NCI-H2171 treated with DMSO at 0.1 percent for 48 hours (cell line): ENCODE data around the gene AKAP5.
A peak's percentile ranks its signal among the peaks of the same experiment; 100 is the strongest.

Experiments used
- DNase-seq: peaks from one replicate; lab custom pipeline; 2025; lab: John Stamatoyannopoulos, UW

The AKAP5 gene

GRCh38 chr14:64461221-64461620 is 4.1 kb upstream of the AKAP5 start:
- no peak for DNase-seq

- no peak for DNase-seq
Observed at GRCh38 chr14:64463195-64463594, 2.1 kb upstream of the AKAP5 start.

DNA sequence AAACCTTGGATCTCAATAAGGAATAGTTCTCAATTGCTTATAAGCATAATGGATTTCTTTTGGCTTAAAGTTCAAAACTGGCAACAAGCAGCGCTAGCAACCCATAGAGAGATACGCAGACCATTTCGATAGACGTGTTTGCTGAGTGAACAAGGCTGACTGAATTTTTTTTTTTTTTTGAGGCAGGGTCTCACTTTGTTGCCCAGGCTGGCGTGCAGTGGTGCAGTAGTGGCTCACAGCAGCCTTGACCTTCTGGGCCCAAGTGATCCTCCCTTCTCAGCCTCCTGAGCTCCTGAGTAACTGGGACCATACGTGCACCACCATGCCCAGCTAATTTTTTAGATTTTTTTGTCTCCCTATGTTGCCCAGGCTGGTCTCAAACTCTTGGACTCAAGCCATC is 1.4 kb upstream of the AKAP5 start:
- no peak for DNase-seq

DNA sequence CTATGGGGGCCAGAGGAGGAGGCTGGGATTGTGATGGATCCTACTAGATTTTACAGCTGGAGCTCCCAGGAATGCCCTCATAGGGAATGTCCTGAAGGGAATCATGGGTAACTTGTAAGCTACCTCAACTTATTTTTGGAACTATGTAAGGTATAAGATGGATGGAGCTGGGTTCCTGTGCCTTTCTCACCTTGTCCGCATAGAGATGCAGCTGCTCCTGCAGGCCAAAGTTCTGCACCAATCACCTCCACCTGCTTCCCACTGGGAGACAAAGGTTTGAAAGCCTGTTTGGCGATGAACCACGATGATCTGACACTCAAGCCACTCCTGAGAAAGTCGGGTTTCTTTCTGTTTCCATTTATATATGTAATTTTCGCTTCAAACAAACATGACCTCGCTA is 648 bp upstream of the AKAP5 start:
- DNase-seq: peak; percentile 73

DNA sequence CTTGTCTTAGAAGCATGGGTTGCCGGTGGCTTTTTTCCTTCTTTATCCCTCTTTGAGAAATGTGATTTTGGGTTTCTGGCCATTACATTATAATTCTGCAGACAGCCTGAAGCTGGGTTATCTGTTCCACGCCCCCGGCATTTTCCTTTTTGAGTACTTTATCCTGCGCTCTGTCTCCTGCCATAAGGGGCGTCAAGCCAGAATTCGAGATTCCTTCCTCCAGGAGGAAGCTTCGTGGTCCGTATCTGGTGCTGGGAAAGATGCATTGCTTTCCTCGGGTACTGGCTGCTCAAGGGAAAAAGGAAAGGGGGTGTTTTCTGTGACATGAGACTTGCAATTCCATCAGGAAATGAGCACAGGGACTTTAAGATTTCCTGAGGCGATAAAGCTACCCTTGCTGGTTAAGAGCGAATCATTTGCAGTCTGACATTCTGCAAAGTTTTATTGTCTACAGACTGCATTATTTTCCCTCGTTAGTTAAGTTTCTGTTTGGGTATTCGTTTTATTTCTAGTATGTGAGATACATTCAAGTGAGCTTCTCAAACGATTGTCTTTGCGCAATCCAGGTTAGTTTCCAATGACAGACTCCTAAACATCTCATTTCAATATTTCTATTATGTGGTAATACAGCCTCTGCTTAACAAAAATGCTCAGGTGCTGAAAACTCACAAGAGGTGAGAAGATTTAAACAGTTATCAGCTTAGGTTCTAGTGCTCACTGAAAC is 694 bp downstream of the AKAP5 start:
- peak; percentile 63 for DNase-seq

DNA sequence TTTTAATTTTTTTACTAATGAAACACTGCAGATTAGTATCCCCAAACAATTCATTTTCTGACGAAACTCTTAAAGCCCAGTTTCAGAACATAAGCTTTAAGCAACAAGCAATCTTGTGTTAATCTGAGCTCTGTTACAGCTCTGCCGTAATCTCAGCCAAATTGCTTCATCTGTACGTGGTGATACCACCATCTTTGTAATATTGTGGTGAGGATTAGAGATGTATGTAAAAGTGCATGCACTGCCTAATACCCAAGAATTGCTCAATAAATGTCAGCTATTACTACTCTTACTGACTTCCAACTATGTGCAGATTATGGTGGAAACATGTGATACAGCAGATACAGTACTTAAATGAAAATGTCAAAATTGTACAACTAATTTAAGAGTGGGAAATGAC is 1.8 kb downstream of the AKAP5 start:
- DNase-seq: no peak

- DNase-seq: no peak
Observed at GRCh38 chr14:64467566-64467965, 2.3 kb downstream of the AKAP5 start.

GRCh38 chr14:64468451-64468850 is 3.2 kb downstream of the AKAP5 start:
- no peak for DNase-seq

DNA sequence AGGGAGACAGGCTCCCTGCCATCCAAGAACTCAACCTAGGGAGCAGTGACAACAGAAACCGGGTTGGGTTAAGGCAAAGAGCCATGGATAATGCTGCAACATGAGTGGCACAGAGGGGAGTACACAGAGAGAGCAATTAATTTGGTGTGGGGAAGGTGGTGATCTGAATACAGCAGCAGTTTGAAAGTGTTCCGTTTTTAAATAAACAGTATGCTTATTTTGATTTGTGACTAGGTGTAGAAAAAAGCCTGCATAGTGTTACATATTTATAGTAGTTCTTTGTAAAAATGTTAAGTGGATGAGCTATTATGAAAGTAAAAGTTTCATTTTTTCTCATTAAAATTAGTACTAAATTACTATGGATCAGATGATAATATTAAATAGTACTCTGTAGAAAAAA is 8.7 kb downstream of the AKAP5 start:
- no peak for DNase-seq

DNA sequence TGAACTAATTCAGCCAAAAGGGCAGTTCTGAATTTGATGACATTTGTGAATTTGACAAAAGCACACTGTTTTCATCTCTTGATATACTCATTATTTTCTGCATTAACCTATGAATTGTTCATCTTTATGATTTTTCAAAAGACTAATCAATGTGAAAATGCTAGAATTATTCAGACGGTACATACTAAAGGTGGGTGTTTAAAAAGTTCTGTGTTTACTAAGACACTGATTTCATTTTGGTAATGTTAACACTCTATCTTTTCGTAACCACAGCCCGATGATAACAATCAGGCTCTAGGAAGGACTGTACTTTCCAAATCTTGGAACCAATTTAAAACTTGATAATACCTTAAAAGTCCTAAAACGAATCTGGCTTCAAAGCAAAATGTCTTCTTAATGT is 9.4 kb downstream of the AKAP5 start:
- DNase-seq: no peak

GRCh38 chr14:64475585-64476273 is 10.4 kb downstream of the AKAP5 start:
- DNase-seq: no peak

DNA sequence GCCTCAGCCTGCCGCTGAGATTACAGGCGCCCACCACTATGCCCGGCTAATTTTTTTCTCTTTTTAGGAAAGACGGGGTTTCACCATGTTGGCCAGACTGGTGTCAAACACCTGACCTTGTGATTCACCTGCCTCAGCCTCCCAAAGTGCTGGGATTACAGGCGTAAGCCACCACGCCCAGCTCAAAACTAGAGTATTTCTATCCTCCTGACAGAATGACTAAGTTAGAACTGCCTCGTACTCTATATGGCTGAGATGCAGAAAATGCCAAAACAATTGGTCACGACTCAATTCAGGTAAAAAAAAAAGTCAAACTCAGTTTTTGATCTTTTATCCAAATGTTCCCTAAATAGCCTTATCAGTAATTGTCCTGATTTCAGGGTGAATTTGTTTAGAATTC is 11.1 kb downstream of the AKAP5 start:
- no peak for DNase-seq

GRCh38 chr14:64478634-64479250 is 13.4 kb downstream of the AKAP5 start:
- DNase-seq: peak; percentile 48

GRCh38 chr14:64488590-64489099 is 23.3 kb downstream of the AKAP5 start:
- DNase-seq: no peak

DNA sequence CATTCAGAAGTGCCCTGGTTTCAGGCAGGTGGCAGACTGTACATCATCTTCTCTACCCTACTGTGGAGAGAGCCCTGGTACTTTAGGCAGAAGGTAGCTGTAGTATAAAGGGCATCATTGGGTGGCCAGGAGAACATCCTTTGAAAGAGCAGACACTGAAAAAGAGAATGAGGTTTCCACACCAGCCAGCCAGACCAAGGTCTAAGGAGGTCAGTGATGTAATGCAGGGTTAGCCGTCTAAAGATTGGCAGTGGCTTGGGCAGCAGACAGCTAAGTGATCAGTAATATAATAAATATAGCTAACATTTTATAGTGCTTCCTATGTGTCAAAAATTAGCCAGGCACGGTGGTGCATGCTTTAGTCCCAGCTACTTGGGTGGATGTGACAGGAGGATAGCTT is 26.3 kb downstream of the AKAP5 start:
- no peak for DNase-seq

DNA sequence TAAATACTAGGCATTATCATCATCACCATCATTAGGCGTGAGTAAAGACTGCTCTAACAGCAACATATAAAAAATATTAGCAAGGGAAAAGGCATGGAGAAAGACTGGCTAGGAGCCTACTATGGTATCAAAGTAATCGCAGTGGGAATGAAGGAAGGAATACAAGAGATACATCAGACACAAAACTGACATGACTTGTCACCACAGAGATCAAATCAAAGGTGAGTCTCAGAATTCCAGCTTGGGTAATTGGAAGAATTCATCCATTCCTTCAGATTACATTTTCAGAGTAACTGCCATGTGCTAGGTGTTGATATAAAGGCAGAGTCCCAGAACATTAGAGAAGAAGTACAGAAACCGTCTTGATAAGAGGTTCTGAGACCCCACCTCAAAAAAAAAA is 28.2 kb downstream of the AKAP5 start:
- DNase-seq: no peak

DNA sequence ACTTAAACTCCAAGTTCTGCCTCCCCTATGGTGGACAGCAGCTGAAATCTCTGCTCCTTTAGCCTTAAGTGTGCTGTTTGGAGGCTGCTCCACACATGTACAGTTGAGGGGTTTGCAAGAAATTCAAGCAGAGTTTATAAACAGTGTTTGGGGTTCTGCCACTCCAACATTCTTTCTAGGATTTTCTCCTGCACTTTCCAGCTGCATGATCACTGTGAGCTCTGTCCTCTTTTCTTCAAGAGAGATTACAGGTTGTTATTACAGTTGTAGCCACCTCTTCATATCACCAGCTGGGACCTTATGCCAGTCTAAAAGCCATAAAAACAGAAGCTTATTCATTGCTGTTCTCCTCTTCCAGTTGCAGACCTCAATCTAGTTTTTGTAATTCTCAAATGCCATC is 30.0 kb downstream of the AKAP5 start:
- DNase-seq: no peak

DNA sequence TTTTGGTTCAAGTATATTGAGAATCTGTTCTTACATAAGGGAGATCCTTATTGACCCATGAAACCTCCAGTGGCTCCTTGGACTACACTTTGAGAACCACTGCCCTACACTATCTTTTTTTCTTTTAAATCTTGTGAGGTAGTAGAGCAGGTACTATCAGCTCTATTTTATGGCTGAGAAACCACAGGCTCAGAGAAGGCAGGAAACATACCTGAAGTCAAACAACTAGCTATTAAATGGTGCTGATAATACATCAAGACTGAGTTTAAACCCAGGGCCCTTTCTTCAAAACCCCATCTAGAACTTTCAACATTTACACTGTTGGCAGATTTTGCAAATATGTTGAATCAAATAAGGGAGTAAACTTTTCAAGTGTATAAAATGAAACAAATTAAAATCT is 31.5 kb downstream of the AKAP5 start:
- DNase-seq: no peak

GRCh38 chr14:64500088-64500487 is 34.8 kb downstream of the AKAP5 start:
- DNase-seq: no peak

DNA sequence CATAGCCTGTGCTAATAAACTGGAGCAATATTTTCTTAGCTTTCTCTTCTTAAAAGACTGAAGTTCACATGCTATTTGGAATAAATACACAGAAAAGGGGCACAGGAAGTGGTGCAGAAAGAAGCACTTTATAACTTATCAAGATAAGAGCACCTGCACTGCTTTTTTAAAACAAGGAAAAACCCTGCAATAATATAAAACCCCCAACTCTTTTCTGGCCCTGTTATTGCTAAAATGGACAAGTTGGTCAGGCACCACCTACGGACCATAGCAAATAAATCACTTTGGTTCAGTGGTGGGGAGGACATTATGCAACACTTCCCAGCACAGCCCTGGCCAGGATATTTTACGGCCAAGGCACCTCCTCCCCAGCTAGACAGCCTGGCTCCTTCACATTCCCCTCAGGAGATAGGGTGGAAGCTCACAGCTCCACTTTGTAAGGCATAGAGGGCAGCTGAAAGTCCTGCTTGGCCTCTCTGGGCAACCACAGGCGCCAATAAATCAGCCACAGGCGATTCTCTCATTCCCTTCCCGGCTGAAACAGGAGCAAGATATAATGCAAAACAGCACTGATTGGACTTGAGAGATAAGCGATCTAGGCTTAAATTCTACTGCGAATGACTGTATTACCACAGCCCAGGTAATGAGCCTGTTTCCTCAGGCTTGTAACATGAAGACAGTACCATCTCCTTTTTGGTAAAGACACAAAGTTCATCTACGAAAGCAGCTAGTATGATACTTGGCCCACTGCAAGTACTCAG is 36.3 kb downstream of the AKAP5 start:
- DNase-seq: no peak

GRCh38 chr14:64502456-64502855 is 37.2 kb downstream of the AKAP5 start:
- DNase-seq: no peak

GRCh38 chr14:64502887-64503433 is 37.7 kb downstream of the AKAP5 start:
- DNase-seq: peak; percentile 67
